HG03575 (cell line): ENCODE data around the gene MRPL23.

Source experiments
- ATAC-seq: cut with Tn5 transposase; IDR thresholded peaks from one replicate; pipeline ENCODE4 v1.9.1; 2021; ENCODE audit not compliant: unreplicated experiment, insufficient number of reproducible peaks, low FRiP score; ENCODE audit errors: extremely low read depth

Gene MRPL23

GRCh38 chr11:1947592-1948237 is 583 bp downstream of the MRPL23 start:
- ATAC-seq, result no peak

GRCh38 chr11:1948389-1948788 is 1.3 kb downstream of the MRPL23 start:
- ATAC-seq, result no peak

GRCh38 chr11:1949302-1949701 is 2.2 kb downstream of the MRPL23 start:
- ATAC-seq, result no peak

- no peak for ATAC-seq
Observed at GRCh38 chr11:1949922-1950321, 2.8 kb downstream of the MRPL23 start.

GRCh38 chr11:1952806-1953482 is 5.8 kb downstream of the MRPL23 start:
- ATAC-seq, result no peak

GRCh38 chr11:1953489-1954266 is 6.5 kb downstream of the MRPL23 start:
- ATAC-seq, result no peak

GRCh38 chr11:1958367-1958766 is 11.2 kb downstream of the MRPL23 start:
- no peak for ATAC-seq

- no peak for ATAC-seq
Observed at GRCh38 chr11:1959786-1960185, 12.7 kb downstream of the MRPL23 start.

- no peak for ATAC-seq
Observed at GRCh38 chr11:1963864-1964263, 16.7 kb downstream of the MRPL23 start.

GRCh38 chr11:1964348-1964747 is 17.2 kb downstream of the MRPL23 start:
- ATAC-seq, result no peak

GRCh38 chr11:1964955-1965354 is 17.8 kb downstream of the MRPL23 start:
- no peak for ATAC-seq

GRCh38 chr11:1966531-1966930 is 19.4 kb downstream of the MRPL23 start:
- no peak for ATAC-seq

- ATAC-seq, result no peak
Observed at GRCh38 chr11:1967641-1968225, 20.6 kb downstream of the MRPL23 start.

GRCh38 chr11:1968454-1969002 is 21.4 kb downstream of the MRPL23 start:
- ATAC-seq, result no peak

GRCh38 chr11:1969035-1969434 is 21.9 kb downstream of the MRPL23 start:
- ATAC-seq, result no peak

- no peak for ATAC-seq
Observed at GRCh38 chr11:1969776-1970175, 22.6 kb downstream of the MRPL23 start.

- no peak for ATAC-seq
Observed at GRCh38 chr11:1970956-1971355, 23.8 kb downstream of the MRPL23 start.

GRCh38 chr11:1975185-1975584 is 28.1 kb downstream of the MRPL23 start:
- ATAC-seq, result no peak

- no peak for ATAC-seq
Observed at GRCh38 chr11:1978720-1979473, 31.8 kb downstream of the MRPL23 start.
